C4-2B (cell line): ENCODE data around the gene AGAP1.

Source experiments
- CTCF ChIP-seq: fragments of 450-650 bp; conservative IDR thresholded peaks from 2 replicates; pipeline ENCODE4 v1.5.1; 2017; ENCODE audit warnings: mild to moderate bottlenecking
- ZFX ChIP-seq: fragments of 450-650 bp; IDR thresholded peaks from 2 replicates; pipeline ENCODE4 v1.6.1; 2017

DNA sequence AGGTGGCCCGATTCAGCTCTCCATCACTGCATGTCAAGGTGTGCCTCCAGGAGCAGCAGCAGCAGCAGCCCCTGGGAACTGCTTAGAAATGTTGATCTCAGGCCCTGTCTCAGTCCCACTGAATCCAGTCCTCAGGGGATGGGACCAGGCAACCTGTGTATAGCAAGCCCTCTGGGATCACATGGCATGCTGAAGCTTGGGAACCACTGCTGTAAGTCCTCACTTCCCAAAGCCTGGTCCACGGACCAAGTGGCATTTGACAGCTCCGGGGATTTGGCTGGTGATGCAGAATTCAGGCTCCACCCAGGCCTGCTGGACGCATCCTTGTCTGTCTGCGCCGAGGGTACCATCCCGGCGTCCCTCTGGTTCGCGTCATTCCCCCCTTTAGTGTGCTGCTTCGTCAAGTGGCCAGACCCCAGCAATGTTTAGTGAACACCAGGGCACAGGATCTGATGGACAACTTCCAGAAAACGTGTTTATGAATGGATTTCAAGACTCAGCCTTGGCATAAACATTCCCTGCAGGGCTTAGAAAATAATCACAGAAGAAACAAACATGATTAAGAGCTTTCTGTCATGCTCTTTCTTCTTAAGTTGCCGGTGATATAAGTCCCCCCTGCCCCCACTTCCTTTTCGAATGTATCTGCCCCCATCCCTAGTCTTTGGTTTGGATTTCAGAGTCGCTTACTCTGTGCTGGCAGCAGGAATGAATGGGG lies 440.4 kb downstream of the AGAP1 start:
- TF ChIP-seq CTCF, result no peak
- no peak for TF ChIP-seq ZFX
